ENCODE measurements around the gene RPH3AL.

The RPH3AL gene

GRCh38 chr17:300881-301280 is 51.7 kb downstream of the RPH3AL start:
- TF ChIP-seq TAF1 (IDR thresholded peaks at IDR 0.05; ENCODE audit: borderline replicate concordance, low read depth, low read length) (no peak), POLR2A (IDR thresholded peaks at IDR 0.05; ENCODE audit: low read depth, low read length) (no peak), POLR2AphosphoS5 (IDR thresholded peaks at IDR 0.05; ENCODE audit: low read depth, low read length) (no peak)
- FAIRE-seq (no peak), DNase-seq (ENCODE audit: insufficient read length) (no peak)

GRCh38 chr17:299546-299945 is 53.1 kb downstream of the RPH3AL start:
- TF ChIP-seq TAF1 (IDR thresholded peaks at IDR 0.05; ENCODE audit: borderline replicate concordance, low read depth, low read length) = no peak
- TF ChIP-seq POLR2A (IDR thresholded peaks at IDR 0.05; ENCODE audit: low read depth, low read length) = no peak
- TF ChIP-seq POLR2AphosphoS5 (IDR thresholded peaks at IDR 0.05; ENCODE audit: low read depth, low read length) = no peak
- DNase-seq (ENCODE audit: insufficient read length) (no peak), FAIRE-seq (no peak)

- DNase-seq (ENCODE audit: insufficient read length) (no peak), FAIRE-seq (no peak)
- no peak for TF ChIP-seq POLR2AphosphoS5 (IDR thresholded peaks at IDR 0.05; ENCODE audit: low read depth, low read length)
- TF ChIP-seq TAF1 (IDR thresholded peaks at IDR 0.05; ENCODE audit: borderline replicate concordance, low read depth, low read length) = no peak
- no peak for TF ChIP-seq POLR2A (IDR thresholded peaks at IDR 0.05; ENCODE audit: low read depth, low read length)
Observed at GRCh38 chr17:298791-299450, 53.7 kb downstream of the RPH3AL start.

- no peak for FAIRE-seq
Observed at GRCh38 chr17:297758-298157, 54.8 kb downstream of the RPH3AL start.

GRCh38 chr17:296906-297690 is 55.5 kb downstream of the RPH3AL start:
- no peak for TF ChIP-seq POLR2A (IDR thresholded peaks at IDR 0.05; ENCODE audit: low read depth, low read length)
- no peak for TF ChIP-seq TAF1 (IDR thresholded peaks at IDR 0.05; ENCODE audit: borderline replicate concordance, low read depth, low read length)
- no peak for TF ChIP-seq POLR2AphosphoS5 (IDR thresholded peaks at IDR 0.05; ENCODE audit: low read depth, low read length)
- DNase-seq (ENCODE audit: insufficient read length) (no peak), FAIRE-seq (no peak)

More at GRCh38 chr17:297758-298157, 54.8 kb downstream of the RPH3AL start:
- no peak for DNase-seq (ENCODE audit: insufficient read length)
- TF ChIP-seq POLR2A (IDR thresholded peaks at IDR 0.05; ENCODE audit: low read depth, low read length) (no peak), TAF1 (IDR thresholded peaks at IDR 0.05; ENCODE audit: borderline replicate concordance, low read depth, low read length) (no peak), POLR2AphosphoS5 (IDR thresholded peaks at IDR 0.05; ENCODE audit: low read depth, low read length) (no peak)

GRCh38 chr17:296379-296778 is 56.2 kb downstream of the RPH3AL start:
- FAIRE-seq (no peak), DNase-seq (ENCODE audit: insufficient read length) (no peak)
- TF ChIP-seq POLR2A (IDR thresholded peaks at IDR 0.05; ENCODE audit: low read depth, low read length) (no peak), POLR2AphosphoS5 (IDR thresholded peaks at IDR 0.05; ENCODE audit: low read depth, low read length) (no peak), TAF1 (IDR thresholded peaks at IDR 0.05; ENCODE audit: borderline replicate concordance, low read depth, low read length) (no peak)

- TF ChIP-seq POLR2A (IDR thresholded peaks at IDR 0.05; ENCODE audit: low read depth, low read length) = no peak
- TF ChIP-seq POLR2AphosphoS5 (IDR thresholded peaks at IDR 0.05; ENCODE audit: low read depth, low read length) = no peak
- no peak for TF ChIP-seq TAF1 (IDR thresholded peaks at IDR 0.05; ENCODE audit: borderline replicate concordance, low read depth, low read length)
- no peak for DNase-seq (ENCODE audit: insufficient read length)
- no peak for FAIRE-seq
Observed at GRCh38 chr17:292531-293382, 59.9 kb downstream of the RPH3AL start.

- FAIRE-seq (no peak), DNase-seq (ENCODE audit: insufficient read length) (no peak)
- TF ChIP-seq POLR2AphosphoS5 (IDR thresholded peaks at IDR 0.05; ENCODE audit: low read depth, low read length) = no peak
- no peak for TF ChIP-seq POLR2A (IDR thresholded peaks at IDR 0.05; ENCODE audit: low read depth, low read length)
- TF ChIP-seq TAF1 (IDR thresholded peaks at IDR 0.05; ENCODE audit: borderline replicate concordance, low read depth, low read length) = no peak
Observed at GRCh38 chr17:292016-292415, 60.6 kb downstream of the RPH3AL start.

- FAIRE-seq (no peak), DNase-seq (ENCODE audit: insufficient read length) (no peak)
- TF ChIP-seq POLR2AphosphoS5 (IDR thresholded peaks at IDR 0.05; ENCODE audit: low read depth, low read length) = no peak
- TF ChIP-seq POLR2A (IDR thresholded peaks at IDR 0.05; ENCODE audit: low read depth, low read length) = no peak
- no peak for TF ChIP-seq TAF1 (IDR thresholded peaks at IDR 0.05; ENCODE audit: borderline replicate concordance, low read depth, low read length)
Observed at GRCh38 chr17:291587-291986, 61.0 kb downstream of the RPH3AL start.

- FAIRE-seq = no peak
Observed at GRCh38 chr17:290626-291025, 62.0 kb downstream of the RPH3AL start.

GRCh38 chr17:290121-290521 is 62.5 kb downstream of the RPH3AL start:
- FAIRE-seq (no peak), DNase-seq (ENCODE audit: insufficient read length) (no peak)
- TF ChIP-seq POLR2AphosphoS5 (IDR thresholded peaks at IDR 0.05; ENCODE audit: low read depth, low read length) (no peak), TAF1 (IDR thresholded peaks at IDR 0.05; ENCODE audit: borderline replicate concordance, low read depth, low read length) (no peak), POLR2A (IDR thresholded peaks at IDR 0.05; ENCODE audit: low read depth, low read length) (no peak)

More at GRCh38 chr17:290626-291025, 62.0 kb downstream of the RPH3AL start:
- TF ChIP-seq POLR2AphosphoS5 (IDR thresholded peaks at IDR 0.05; ENCODE audit: low read depth, low read length) (no peak), POLR2A (IDR thresholded peaks at IDR 0.05; ENCODE audit: low read depth, low read length) (no peak), TAF1 (IDR thresholded peaks at IDR 0.05; ENCODE audit: borderline replicate concordance, low read depth, low read length) (no peak)
- no peak for DNase-seq (ENCODE audit: insufficient read length)

All from GM12892 (cell line).